ENCODE data around the gene SMYD4.

- TF ChIP-seq CTCF (IDR thresholded peaks at IDR 0.05 in 4 of 5, conservative IDR thresholded peaks at IDR 0.05 in 1 of 5), result no peak
- TF ChIP-seq POLR2A (IDR thresholded peaks at IDR 0.05), result no peak
Observed at GRCh38 chr17:1765576-1765975, 64.1 kb downstream of the SMYD4 start.
